ENCODE data around the gene SYNRG.

- TF ChIP-seq CTCF (IDR thresholded peaks at IDR 0.05), result no peak
- no peak for TF ChIP-seq POLR2A (IDR thresholded peaks at IDR 0.05)
These were observed 3.3 kb downstream of the SYNRG start for GRCh38 chr17:37605813-37606505.
